Chondrocyte (in vitro differentiated cells): ENCODE data around the gene SEMA3C. TPM values are rescaled to one million over a fixed set of nuclear protein-coding genes. Genes with fewer than 3 reads are reported as not detected.
A peak's percentile ranks its signal among the peaks of the same experiment; 100 is the strongest.

ENCODE experiments used
- DNase-seq: peaks from one replicate; pipeline ENCODE4 v3.0.0; 2021; ENCODE audit warnings: mixed read lengths, low spot score
- H3K27ac Mint-ChIP-seq: one replicate; pipeline ENCODE4 v1.8.0; 2021; ENCODE audit warnings: mild to moderate bottlenecking, moderate library complexity, mixed read lengths; ENCODE audit not compliant: unreplicated experiment
- H3K27me3 Mint-ChIP-seq: 2 replicates; pipeline ENCODE4 v1.8.0; 2021; ENCODE audit warnings: low read depth, mixed read lengths
- H3K36me3 Mint-ChIP-seq: 2 replicates; pipeline ENCODE4 v1.8.0; 2021; ENCODE audit warnings: low read depth, mixed read lengths
- H3K4me1 Mint-ChIP-seq: 2 replicates; pipeline ENCODE4 v1.8.0; 2021; ENCODE audit warnings: low read depth, mild to moderate bottlenecking, mixed read lengths
- H3K4me3 Mint-ChIP-seq: one replicate; pipeline ENCODE4 v1.8.0; 2021; ENCODE audit warnings: mild to moderate bottlenecking, moderate library complexity, mixed read lengths; ENCODE audit not compliant: unreplicated experiment
- H3K9me3 Mint-ChIP-seq: 2 replicates; pipeline ENCODE4 v1.8.0; 2021; ENCODE audit warnings: low read depth, mixed read lengths
- total RNA-seq: library from RNA; stranded (reverse); gene quantifications from 3 replicates; pipeline ENCODE4 v1.2.1, GENCODE V29; 2021
- TF ChIP-seq, protein P1 (sequence below): fragments of 200-600 bp; sonication (generic); IDR thresholded peaks from 2 replicates; pipeline ENCODE4 v1.5.0; 2021; ENCODE audit warnings: antibody characterized with exemption, mild to moderate bottlenecking, moderate library complexity

The SEMA3C gene
- total RNA-seq, 1 donor from 2014 or later: 80.0 TPM

GRCh38 chr7:80699045-80699638, 219.7 kb downstream of the SEMA3C start:
- H3K27me3 Mint-ChIP-seq: peaks cover 1% of the 10 kb centered on the region
- TF ChIP-seq, protein P1, sequence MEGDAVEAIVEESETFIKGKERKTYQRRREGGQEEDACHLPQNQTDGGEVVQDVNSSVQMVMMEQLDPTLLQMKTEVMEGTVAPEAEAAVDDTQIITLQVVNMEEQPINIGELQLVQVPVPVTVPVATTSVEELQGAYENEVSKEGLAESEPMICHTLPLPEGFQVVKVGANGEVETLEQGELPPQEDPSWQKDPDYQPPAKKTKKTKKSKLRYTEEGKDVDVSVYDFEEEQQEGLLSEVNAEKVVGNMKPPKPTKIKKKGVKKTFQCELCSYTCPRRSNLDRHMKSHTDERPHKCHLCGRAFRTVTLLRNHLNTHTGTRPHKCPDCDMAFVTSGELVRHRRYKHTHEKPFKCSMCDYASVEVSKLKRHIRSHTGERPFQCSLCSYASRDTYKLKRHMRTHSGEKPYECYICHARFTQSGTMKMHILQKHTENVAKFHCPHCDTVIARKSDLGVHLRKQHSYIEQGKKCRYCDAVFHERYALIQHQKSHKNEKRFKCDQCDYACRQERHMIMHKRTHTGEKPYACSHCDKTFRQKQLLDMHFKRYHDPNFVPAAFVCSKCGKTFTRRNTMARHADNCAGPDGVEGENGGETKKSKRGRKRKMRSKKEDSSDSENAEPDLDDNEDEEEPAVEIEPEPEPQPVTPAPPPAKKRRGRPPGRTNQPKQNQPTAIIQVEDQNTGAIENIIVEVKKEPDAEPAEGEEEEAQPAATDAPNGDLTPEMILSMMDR: peak; percentile 96
- no peak for DNase-seq
- H3K27ac Mint-ChIP-seq: peak overlapping the region; percentile 46
- H3K4me3 Mint-ChIP-seq: no peak overlapping the region
- peaks cover 20% of the 10 kb centered on the region for H3K4me1 Mint-ChIP-seq
- no peaks in the 10 kb centered on the region for H3K36me3 Mint-ChIP-seq
- H3K9me3 Mint-ChIP-seq: peaks cover 1% of the 10 kb centered on the region
